ENCODE results near the gene PREB.
"Not testable (repeated sequence)": the region's sequence is repeated elsewhere in the genome, so short reads cannot be mapped to it uniquely, and the experiment has no call there.

- not testable (repeated sequence) for TF ChIP-seq HOXA9 (CRISPR knock-in tag; IDR thresholded peaks at IDR 0.05; ENCODE audit: borderline replicate concordance); ATF3 (CRISPR knock-in tag; IDR thresholded peaks at IDR 0.05); CENPT (CRISPR knock-in tag; IDR thresholded peaks at IDR 0.05; ENCODE audit: low read depth); CTCF (CRISPR knock-in tag; IDR thresholded peaks at IDR 0.05); TCF7L2 (IDR thresholded peaks at IDR 0.05; ENCODE audit: low read depth, low read length); RFX5 (IDR thresholded peaks at IDR 0.05; ENCODE audit: low read depth, low read length); MXD1 (CRISPR knock-in tag; IDR thresholded peaks at IDR 0.05); HNRNPL (IDR thresholded peaks at IDR 0.05; ENCODE audit: low read depth, low read length); FOXA1 (IDR thresholded peaks at IDR 0.05); FOXA1 (CRISPR knock-in tag; IDR thresholded peaks at IDR 0.05); ZNF850 (CRISPR knock-in tag; conservative IDR thresholded peaks at IDR 0.05); MAX (IDR thresholded peaks at IDR 0.05); ZFP90 (CRISPR knock-in tag; IDR thresholded peaks at IDR 0.05; ENCODE audit: borderline replicate concordance); GABPB1 (CRISPR knock-in tag; IDR thresholded peaks at IDR 0.05)
Observed at GRCh38 chr2:27111392-27112078, 22.9 kb downstream of the PREB start.

All from HepG2 (cell line).